Measurements from ENCODE around the gene GNRH2.
"Not testable (repeated sequence)": the region's sequence is repeated elsewhere in the genome, so short reads cannot be mapped to it uniquely, and the experiment has no call there.

Gene GNRH2

GRCh38 chr20:3074812-3075211 is 31.4 kb downstream of the GNRH2 start:
- DNase-seq: no peak

DNA sequence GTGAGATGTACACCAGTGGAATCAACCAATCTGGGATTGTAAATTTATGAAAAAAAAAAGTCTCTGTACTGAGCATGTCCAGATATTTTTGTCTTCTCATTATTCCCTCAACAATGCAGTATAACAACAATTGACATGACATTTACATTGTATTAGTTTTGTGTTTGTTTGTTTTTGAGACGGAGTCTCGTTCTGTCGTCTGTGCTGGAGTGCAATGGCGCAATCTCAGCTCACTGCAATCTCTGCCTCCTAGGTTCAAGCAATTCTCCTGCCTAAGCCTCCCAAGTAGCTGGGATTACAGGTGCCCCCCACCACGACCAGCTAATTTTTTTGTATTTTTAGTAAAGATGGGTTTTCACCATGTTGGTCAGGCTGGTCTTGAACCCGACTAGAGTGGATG is 31.9 kb downstream of the GNRH2 start:
- not testable (repeated sequence) for DNase-seq

DNA sequence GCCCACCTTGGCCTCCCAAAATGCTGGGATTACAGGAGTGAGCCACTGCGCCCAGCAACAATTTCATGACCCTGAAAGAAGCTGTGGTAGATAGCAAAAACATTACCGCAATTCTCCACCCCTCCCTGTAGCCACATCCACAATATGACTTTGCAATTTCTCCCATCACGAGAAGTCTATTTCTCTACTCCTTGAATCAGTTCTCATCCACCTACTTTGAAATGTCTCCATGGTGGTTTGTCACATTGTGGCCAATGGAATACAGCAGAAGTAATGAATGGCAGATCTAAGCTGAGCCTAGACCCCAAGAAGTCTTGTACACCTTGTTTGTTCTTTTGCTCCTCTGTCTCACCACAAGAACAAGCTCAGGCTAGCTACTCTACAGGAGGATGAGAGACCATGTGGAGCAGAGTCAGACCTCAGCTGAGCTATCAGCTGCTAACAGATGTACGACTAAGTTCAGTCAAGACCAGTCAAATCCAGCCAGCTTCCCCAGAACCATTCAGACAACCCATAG is 34.3 kb downstream of the GNRH2 start:
- DNase-seq: no peak

DNA sequence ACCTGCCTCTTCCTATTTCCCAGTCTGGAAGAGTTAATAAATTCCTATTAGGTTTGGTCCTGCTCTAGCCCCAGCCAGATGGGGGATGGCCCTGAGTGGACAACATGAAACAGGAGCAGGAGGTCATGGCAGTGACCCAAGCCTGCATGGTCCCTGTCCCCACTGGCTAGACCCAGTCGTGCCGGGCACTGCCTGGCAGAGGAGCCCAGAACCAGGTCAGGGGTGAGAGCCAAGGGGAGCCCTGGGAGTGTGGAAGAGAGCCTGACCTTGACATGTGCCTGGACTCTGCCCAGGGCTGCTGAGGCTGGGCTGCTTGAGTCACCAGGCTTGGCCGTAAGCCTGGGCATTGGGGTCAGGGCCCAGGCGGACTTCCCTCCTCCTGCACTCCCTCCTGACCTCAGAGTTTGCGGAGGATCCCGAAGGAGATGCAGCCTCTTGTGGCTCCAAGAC is 37.5 kb downstream of the GNRH2 start:
- no peak for DNase-seq

- DNase-seq: no peak
Measured at GRCh38 chr20:3081641-3082040, 38.2 kb downstream of the GNRH2 start.

GRCh38 chr20:3082306-3082951 is 39.0 kb downstream of the GNRH2 start:
- DNase-seq: no peak

DNA sequence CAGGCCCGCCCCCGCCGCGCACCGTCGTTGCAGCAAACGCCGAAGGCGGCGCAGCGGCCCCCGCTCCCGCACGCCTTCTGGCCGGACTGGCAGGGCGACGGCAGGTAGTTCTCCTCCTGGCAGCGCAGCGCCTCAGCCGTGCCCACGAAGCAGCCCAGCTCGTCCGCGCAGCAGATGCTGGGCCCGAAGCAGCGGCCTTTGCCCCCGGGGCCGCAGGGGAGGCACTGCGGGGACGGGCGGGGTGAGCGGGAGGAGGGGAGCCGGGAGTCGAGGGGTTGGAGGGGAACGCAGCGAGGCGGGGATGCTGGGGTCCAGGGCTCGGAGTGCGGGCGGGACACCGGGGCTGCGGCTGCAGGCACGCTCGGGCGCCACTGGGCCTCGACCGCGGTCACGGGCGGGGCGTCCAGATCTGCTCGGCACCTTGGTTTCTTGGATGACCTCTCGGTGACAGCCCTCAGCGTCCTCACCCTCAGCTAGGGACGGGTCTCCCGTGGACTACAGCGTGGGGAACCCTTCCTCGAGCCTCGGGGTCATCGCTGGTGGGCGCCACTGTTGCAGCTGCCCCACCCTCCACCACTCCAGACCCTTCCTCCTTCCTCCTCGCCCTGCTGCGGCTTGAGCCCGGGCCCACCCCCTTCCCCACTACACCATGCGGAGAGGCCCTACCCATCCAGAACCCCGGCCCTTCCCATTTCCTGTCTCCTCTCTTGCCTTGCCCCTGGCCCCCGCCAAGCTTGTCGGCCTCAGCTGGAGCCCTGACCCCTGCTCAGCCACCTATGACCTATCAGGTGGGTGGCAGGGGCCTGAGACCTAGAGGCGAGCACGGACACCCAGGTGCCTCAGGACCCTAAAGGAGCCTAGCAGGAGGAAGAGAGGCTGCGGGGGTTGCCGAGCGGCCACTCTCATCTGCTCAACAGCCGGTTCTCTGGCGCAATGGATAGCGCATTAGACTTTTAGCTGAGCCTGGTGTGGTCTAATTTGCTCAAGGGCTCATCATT is 39.8 kb downstream of the GNRH2 start:
- DNase-seq: no peak

GRCh38 chr20:3084283-3084985 is 41.0 kb downstream of the GNRH2 start, which contains the start of gene AVP:
TSS of gene AVP (minus strand) at chr20:3084724. CDS start at chr20:3084674, 50 bp downstream.
- DNase-seq: no peak

DNA sequence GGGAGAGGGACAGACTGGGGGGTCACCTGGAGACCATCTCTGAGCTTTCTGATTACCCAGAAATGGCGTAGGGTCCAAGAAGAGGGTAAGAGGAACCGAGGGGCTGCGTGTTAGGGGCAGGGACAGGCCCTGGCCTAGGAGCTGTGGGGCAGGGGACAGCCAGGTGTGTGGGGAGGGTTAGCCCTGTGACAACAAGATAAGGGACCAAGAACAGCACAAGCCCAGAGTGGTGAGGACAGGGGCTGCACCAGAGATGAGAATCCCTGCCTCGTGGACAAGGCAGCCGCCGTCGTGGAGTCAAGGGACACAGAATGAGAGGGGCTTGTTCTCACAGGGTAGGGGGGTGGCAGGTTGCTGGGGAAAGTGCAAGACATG is 41.6 kb downstream of the GNRH2 start:
- no peak for DNase-seq

GRCh38 chr20:3085571-3086072 is 42.2 kb downstream of the GNRH2 start:
- no peak for DNase-seq

GRCh38 chr20:3088031-3088430 is 44.6 kb downstream of the GNRH2 start:
- no peak for DNase-seq

DNA sequence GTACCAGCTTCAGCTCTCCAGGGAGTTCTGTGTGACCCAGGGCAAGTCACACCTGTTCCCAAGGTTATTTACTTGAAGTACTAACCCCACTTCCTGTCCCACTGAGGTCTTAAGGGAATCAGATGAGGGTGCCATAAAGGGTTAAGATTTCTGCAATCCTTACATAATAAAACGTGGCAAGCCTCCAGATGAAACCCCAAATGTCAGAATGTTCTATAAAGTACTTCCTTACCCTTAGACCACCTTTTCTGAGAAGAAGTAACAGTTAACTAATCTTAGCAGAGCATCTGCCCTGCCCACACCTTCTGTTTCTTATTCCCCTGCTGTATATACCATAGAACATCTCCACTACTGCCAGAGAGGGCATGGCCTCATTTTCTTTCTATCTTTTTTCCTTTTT is 47.1 kb downstream of the GNRH2 start:
- DNase-seq: no peak

DNA sequence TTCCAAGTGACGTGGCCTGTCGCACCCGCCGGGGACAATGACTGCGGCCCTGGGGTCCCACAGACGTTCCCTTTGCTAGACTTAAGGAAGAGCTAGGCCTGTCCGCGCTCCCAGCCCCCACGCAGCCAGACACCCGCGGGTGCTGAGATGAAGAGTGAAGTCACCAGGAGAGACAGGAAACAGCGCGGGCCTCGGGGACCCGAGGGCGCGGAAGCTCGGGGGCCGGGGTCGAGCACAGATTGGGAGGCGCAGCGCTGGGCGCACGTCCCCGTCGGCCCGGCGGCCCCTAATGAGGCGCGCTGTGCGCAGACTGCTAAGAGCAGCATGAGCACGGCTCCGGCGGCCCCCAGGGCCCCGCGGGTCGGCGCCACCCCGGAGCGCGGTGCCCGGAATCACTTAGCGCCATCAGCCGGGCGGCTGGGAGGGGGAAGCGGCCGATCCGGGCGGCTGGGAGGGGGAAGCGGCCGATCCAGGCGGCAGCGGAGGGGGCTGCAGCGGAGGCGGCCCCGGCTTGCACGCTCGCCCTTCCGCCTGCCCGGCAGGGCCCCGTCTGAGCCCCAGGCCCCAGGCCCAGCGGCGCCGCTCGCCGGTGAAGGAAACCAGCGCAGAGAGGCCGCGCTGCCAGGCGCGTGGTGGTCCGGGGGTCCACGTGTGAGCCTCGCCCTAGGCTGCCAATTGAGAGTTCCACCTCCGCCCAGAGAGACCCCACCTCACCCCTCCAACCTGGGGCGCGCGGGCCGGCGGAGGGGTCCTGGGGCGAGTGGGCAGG is 49.4 kb downstream of the GNRH2 start:
- DNase-seq: peak; percentile 59

GRCh38 chr20:3093861-3094361 is 50.5 kb downstream of the GNRH2 start:
- no peak for DNase-seq

DNA sequence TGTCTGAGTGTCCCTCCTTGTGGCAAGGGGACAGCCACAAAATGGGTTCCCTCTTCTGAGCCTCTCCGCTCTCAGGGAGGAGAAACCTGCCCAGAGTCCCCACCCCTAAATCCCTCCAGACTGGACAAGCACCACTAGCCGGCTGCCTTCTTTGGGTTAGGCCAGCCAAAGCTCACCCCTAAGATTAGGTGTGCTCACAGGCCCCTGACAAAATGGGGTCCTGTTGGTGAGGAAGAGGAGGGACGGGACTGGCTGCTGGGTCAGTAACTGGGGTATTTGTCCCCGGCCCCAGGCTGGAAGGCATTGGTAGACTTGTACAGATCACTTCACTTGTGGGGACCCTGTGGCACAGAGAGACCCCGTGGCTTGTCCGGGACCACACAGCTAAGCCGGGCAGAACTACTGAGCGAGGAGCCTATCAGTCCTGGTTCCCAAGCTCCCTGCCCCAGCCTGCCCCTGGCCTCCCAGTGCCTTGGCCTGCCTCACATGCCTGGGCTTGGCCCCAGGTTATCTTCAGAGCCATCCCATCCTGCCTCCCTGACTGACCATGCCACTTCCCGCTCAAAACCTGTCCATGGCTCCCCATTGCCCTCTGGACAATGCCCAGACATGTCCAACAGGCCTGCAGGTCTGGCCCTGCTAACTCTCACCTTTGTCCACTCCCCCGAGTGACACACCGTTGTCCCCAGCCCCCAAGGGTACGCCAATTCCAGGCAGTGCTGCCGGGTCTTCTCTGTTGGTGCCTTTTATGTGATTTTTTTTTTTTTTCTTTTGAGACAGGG is 51.6 kb downstream of the GNRH2 start:
- DNase-seq: no peak

Data from right hindlimb (tissue), 1 donor.